K562 (cell line): Measurements from ENCODE around the gene SUPT3H. TPM values are rescaled to one million over a fixed set of nuclear protein-coding genes. Genes with fewer than 3 reads are reported as not detected.

Source experiments
- ATAC-seq: fragments of 200-7000 bp; cut with Tn5 transposase; 3 replicates; pipeline ENCODE4 v1.9.1; 2020; ENCODE audit warnings: moderate library complexity
- BruUV-seq: library from RNA; stranded (reverse); fragments of 400-500 nt; replicated peaks from 2 replicates; lab custom pipeline; 2021; lab: Mats Ljungman, UMichigan
- CTCF ChIA-PET: fragments of 300-600 bp; formaldehyde crosslinking; extraction: SDS; loops from one replicate; lab custom pipeline; 2021; ENCODE audit warnings: low intra/inter-chr PET ratio; lab: Yijun Ruan, JAX
- POLR2A ChIA-PET: fragments of 300-600, 350-650 bp; sonication (Branson Sonifier 250); formaldehyde crosslinking; extraction: SDS; loops from one replicate; lab custom pipeline; 2021; ENCODE audit warnings: antibody characterized with exemption, inconsistent platforms; lab: Yijun Ruan, JAX
- DNase-seq, 4 experiments: peaks; one replicate each; pipeline versions ENCODE4 v3.0.0 to v3.0.0-alpha.2; 2011 to 2018; ENCODE audit warnings: low spot score in 3 of 4, mixed read lengths in 3 of 4; ENCODE audit errors: extremely low read depth in 1 of 4
- FAIRE-seq: peaks from 2 replicates; lab custom pipeline; 2011; peaks lifted over from hg19 to GRCh38; lab: Jason Lieb, UNC
- H2AFZ ChIP-seq: 2 replicates; pipeline ENCODE4 v1.6.0; 2011; ENCODE audit warnings: low read depth, low read length, control low read depth, inconsistent platforms
- H3K27ac ChIP-seq: fragments of 200-600 bp; 3 replicates; pipeline ENCODE4 v1.8.0; 2011; ENCODE audit warnings: low read depth, mild to moderate bottlenecking, control low read depth, inconsistent platforms, low read length, moderate library complexity, mixed read lengths; ENCODE audit errors: extremely low read depth
- H3K27me3 ChIP-seq, 2 experiments: fragments of 300-600 bp in 1 of 2; 2 replicates in 1 of 2; 3 replicates in 1 of 2; pipeline versions ENCODE4 v1.6.0 to v1.8.0; 2011; ENCODE audit warnings: inconsistent platforms in 2 of 2, low read length in 2 of 2, mild to moderate bottlenecking in 1 of 2, mixed read lengths in 1 of 2, moderate library complexity in 1 of 2; ENCODE audit not compliant: control insufficient read depth in 2 of 2, insufficient read depth in 2 of 2
- H3K36me3 ChIP-seq: fragments of 300-600 bp; 3 replicates; pipeline ENCODE4 v1.8.0; 2011; ENCODE audit warnings: mild to moderate bottlenecking, low read length, inconsistent platforms; ENCODE audit not compliant: control insufficient read depth, insufficient read depth
- H3K4me1 ChIP-seq, 2 experiments: fragments of 200-600 bp in 1 of 2; replicated peaks in 1 of 2; 2 replicates in 1 of 2; 3 replicates in 1 of 2; pipeline versions ENCODE4 v1.5.1 to v1.8.0; 2011; ENCODE audit warnings: inconsistent platforms in 2 of 2, low read length in 2 of 2, mild to moderate bottlenecking in 1 of 2, mixed read lengths in 1 of 2, moderate library complexity in 1 of 2; ENCODE audit not compliant: control insufficient read depth in 2 of 2, insufficient read depth in 2 of 2
- H3K4me2 ChIP-seq: 2 replicates; pipeline ENCODE4 v1.6.1; 2011; ENCODE audit warnings: low read length, control low read depth, inconsistent platforms, mixed read lengths; ENCODE audit not compliant: insufficient read depth
- H3K4me3 ChIP-seq: fragments of 200-600 bp; sonication (generic), shearing (Covaris generic); 2 replicates; pipeline ENCODE4 v1.5.1; 2016; ENCODE audit warnings: control low read depth, inconsistent platforms
- H3K79me2 ChIP-seq: fragments of 200-600 bp; 3 replicates; pipeline ENCODE4 v1.8.0; 2011; ENCODE audit warnings: low read length, inconsistent platforms; ENCODE audit not compliant: control insufficient read depth, insufficient read depth
- H3K9ac ChIP-seq, 2 experiments: 2 replicates each; pipeline versions ENCODE4 v1.6.0 to v1.6.1; 2011; ENCODE audit warnings: low read depth in 2 of 2, low read length in 2 of 2, control low read depth in 1 of 2, inconsistent platforms in 1 of 2, mild to moderate bottlenecking in 1 of 2, mixed read lengths in 1 of 2; ENCODE audit not compliant: insufficient read depth in 1 of 2
- H3K9me1 ChIP-seq: one replicate; pipeline ENCODE4 v1.6.0; 2011; ENCODE audit warnings: inconsistent platforms, mild to moderate bottlenecking, low read length, moderate library complexity; ENCODE audit not compliant: control insufficient read depth, insufficient read depth
- H3K9me3 ChIP-seq: replicated peaks from 2 replicates; pipeline ENCODE4 v1.5.1; 2011; ENCODE audit warnings: low read depth, low read length, inconsistent platforms; ENCODE audit not compliant: control insufficient read depth, insufficient read depth
- H4K20me1 ChIP-seq: replicated peaks from 2 replicates; pipeline ENCODE4 v1.6.1; 2011; ENCODE audit warnings: low read length, inconsistent platforms, mixed read lengths; ENCODE audit not compliant: control insufficient read depth, insufficient read depth
- ADNP ChIP-seq: fragments of 200-800 bp; sonication (Bioruptor generic); IDR thresholded peaks from 2 replicates; pipeline ENCODE4 v1.6.1; 2016; ENCODE audit warnings: missing genetic modification characterization, missing compliant biosample characterization
- CBX5 ChIP-seq: IDR thresholded peaks from 2 replicates; pipeline ENCODE4 v1.6.1; 2014; ENCODE audit warnings: low read depth, borderline replicate concordance
- MAX ChIP-seq: sonication (generic); formaldehyde crosslinking; IDR thresholded peaks from 2 replicates; pipeline ENCODE4 v1.9.0; 2022; ENCODE audit warnings: mild to moderate bottlenecking, missing genetic modification reagents
- POLR2H ChIP-seq: IDR thresholded peaks from 2 replicates; pipeline ENCODE4 v1.6.1; 2016; ENCODE audit warnings: missing genetic modification characterization, low read depth, mild to moderate bottlenecking, control low read depth, missing compliant biosample characterization, moderate library complexity
- XRCC3 ChIP-seq: fragments of 450-650 bp; IDR thresholded peaks from 2 replicates; pipeline ENCODE4 v1.6.1; 2017; ENCODE audit warnings: mild to moderate bottlenecking, moderate library complexity
- ZNF175 ChIP-seq: fragments of 200-800 bp; sonication (Bioruptor generic); IDR thresholded peaks from 2 replicates; pipeline ENCODE4 v1.6.1; 2016; ENCODE audit warnings: low read depth, mild to moderate bottlenecking, missing genetic modification characterization, missing compliant biosample characterization
- ZZZ3 ChIP-seq: fragments of 450-650 bp; IDR thresholded peaks from 2 replicates; pipeline ENCODE4 v1.6.1; 2016; ENCODE audit warnings: antibody characterized with exemption, mild to moderate bottlenecking, moderate library complexity
- WGBS: fragments of 100-300 bp; shearing (Covaris generic); methylation state at CpG from one replicate; pipeline ENCODE4 v1.1.6; 2016; ENCODE audit warnings: low coverage, mixed read lengths; ENCODE audit not compliant: insufficient coverage; ENCODE audit errors: missing lambda C conversion rate; 5-methylcytosine and 5-hydroxymethylcytosine counted together
- in situ Hi-C: fragments of 300-500 bp; cut with MboI; formaldehyde crosslinking; loops from 4 replicates; pipeline ENCODE4 v1.15.0; 2018; ENCODE audit warnings: inconsistent platforms, mixed read lengths
- intact Hi-C: fragments of 100-400 bp; cut with micrococcal nuclease; formaldehyde crosslinking; loops from 2 replicates; pipeline ENCODE4 v1.14.2; 2022
- polyA plus RNA-seq, 8 experiments: library from polyadenylated mRNA; depleted of rRNA in 4 of 8; stranded (reverse) in 5 of 8; unstranded in 3 of 8; fragments of >200 nt; fragmentation: Nextera tagmentation in 2 of 8; fragmentation: Illumina TruSeq in 1 of 8; extraction: Ambion mirVana in 2 of 8; extraction: Trizol in 1 of 8; gene quantifications; 2 replicates each; pipeline versions ENCODE4 v1.2.1 to v1.2.3, GENCODE V29; 2011 to 2014; ENCODE audit warnings: inconsistent platforms in 1 of 8, missing spikeins in 1 of 8
- total RNA-seq, 7 experiments: library from RNA; depleted of rRNA in 6 of 7; stranded (reverse); fragments of >200 nt in 6 of 7; fragmentation: Illumina TruSeq in 2 of 7; extraction: Trizol in 2 of 7; gene quantifications; 2 replicates each; pipeline versions ENCODE4 v1.2.1 to v1.2.3, GENCODE V29; 2011 to 2021; ENCODE audit warnings: low replicate concordance in 1 of 7

Gene SUPT3H
- total and polyA plus RNA-seq, 9 of the 15 experiments (the other 6 are each of a cell fraction or from before 2014, with no cell fraction given): 7.2 to 16.3 (median 11.9) TPM

GRCh38 chr6:44820321-44820720 lies 557.4 kb downstream of the SUPT3H start:
- FAIRE-seq: no peak
- POLR2A ChIA-PET: interaction anchor here (0.7 to 1.4 kb wide), 3 partner anchors 14 to 118 kb away, joined by 3 to 4 read pairs (median 3); no protein-coding TSS in a partner anchor
- no peaks in the 10 kb centered on the region for H3K9me3 ChIP-seq
- no peaks in the 10 kb centered on the region for H3K27me3 ChIP-seq
- no peaks in the 10 kb centered on the region for H3K79me2 ChIP-seq
- no peaks in the 10 kb centered on the region for H3K9me1 ChIP-seq
- H3K4me2 ChIP-seq: no peak overlapping the region
- H4K20me1 ChIP-seq: no peaks in the 10 kb centered on the region
- no peaks in the 10 kb centered on the region for H3K4me1 ChIP-seq
- CTCF ChIA-PET: no interaction called here
- DNase-seq: no peak
- intact Hi-C loops (no loop called here), in situ Hi-C loops (no loop called here)
- 4% methylated on average over 2 of the region's 2 CpGs for WGBS
- no peak for ATAC-seq
- H3K36me3 ChIP-seq: no peaks in the 10 kb centered on the region
- no peak overlapping the region for H3K9ac ChIP-seq
- no peak overlapping the region for H3K4me3 ChIP-seq
- BruUV-seq: no TSS peak
- H3K27ac ChIP-seq: no peak overlapping the region
- no peak overlapping the region for H2AFZ ChIP-seq
- TF ChIP-seq POLR2H (tag): no peak

- Histone ChIP-seq H3K27me3 (peaks cover 0 to 5% of the 10 kb centered on the region in 2 experiments; a peak in 1 of 5 replicates), H3K36me3 (no peaks in the 10 kb centered on the region), H3K27ac (no peak overlapping the region), H3K79me2 (no peaks in the 10 kb centered on the region), H4K20me1 (no peaks in the 10 kb centered on the region), H3K4me1 (no peaks in the 10 kb centered on the region), H3K9ac (no peak overlapping the region), H3K9me3 (no peaks in the 10 kb centered on the region), H3K9me1 (no peaks in the 10 kb centered on the region), H3K4me2 (no peak overlapping the region), H2AFZ (no peak overlapping the region), H3K4me3 (no peak overlapping the region)
- BruUV-seq: no TSS peak
- ChIA-PET POLR2A (interaction anchor here (1.5 kb wide), 1 partner anchor 10 kb away, joined by 6 read pairs; no protein-coding TSS in a partner anchor), CTCF (no interaction called here)
- TF ChIP-seq ZNF175 (no peak), ZZZ3 (no peak), ADNP (no peak), XRCC3 (no peak), MAX (CRISPR knock-in tag) (no peak), CBX5 (no peak)
- ATAC-seq (no peak), DNase-seq (no peak), FAIRE-seq (no peak)
- intact Hi-C loops: no loop called here
- in situ Hi-C loops: no loop called here
Observed at GRCh38 chr6:44811456-44811855, 566.3 kb downstream of the SUPT3H start.
